Measurements from ENCODE around the gene NRXN2.

Gene NRXN2

GRCh38 chr11:64622681-64623080, 100.3 kb downstream of the NRXN2 start:
- H3K9me3 ChIP-seq, result no peaks in the 10 kb centered on the region
- in situ Hi-C loops (cut with MboI; ENCODE audit: low sequenced_read_pairs), result no loop called here
- H3K27me3 ChIP-seq (ENCODE audit: low read depth), result no peaks in the 10 kb centered on the region
- H3K4me1 ChIP-seq, result no peaks in the 10 kb centered on the region
- no peak for DNase-seq (ENCODE audit: low spot score in 2 of 2)
- no peak overlapping the region for H3K4me3 ChIP-seq
- no peaks in the 10 kb centered on the region for H3K36me3 ChIP-seq (replicated peaks)

DNA sequence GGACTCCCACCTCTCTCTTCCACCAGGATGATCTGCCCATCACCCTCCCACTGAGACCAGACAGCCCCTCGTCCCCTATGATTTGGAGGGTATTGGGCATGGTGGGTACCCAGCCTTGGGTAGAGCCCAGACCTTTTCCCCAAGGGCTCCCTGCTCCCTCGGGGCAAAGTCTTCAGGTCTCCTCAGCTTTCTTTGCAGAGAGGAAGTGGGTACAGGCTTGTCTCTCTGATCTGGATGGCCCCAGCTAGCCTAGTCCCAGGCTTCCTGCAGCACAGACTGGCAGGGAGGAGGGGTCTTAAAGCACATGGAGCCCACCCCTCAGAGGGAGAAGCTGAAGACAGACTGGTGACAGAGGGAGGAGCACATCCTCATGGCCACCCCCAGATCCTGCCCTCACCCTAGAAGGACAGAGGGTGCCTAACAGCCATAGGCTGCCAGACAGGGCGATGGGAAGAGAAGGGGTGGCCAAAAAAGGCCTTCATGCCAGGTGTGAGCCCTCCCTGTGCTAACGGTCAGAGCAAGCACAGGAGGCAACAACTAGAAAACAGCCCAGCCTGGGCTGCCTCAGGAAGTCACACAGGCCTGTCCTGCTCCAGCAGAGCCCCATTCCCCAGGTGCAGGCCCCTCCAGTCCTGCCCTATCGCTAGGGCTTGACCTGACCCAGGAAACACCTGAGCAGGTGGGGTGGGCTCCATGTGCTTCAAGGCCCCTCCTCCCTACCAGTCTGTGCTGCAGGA, 101.5 kb downstream of the NRXN2 start:
- no peaks in the 10 kb centered on the region for H3K27me3 ChIP-seq (ENCODE audit: low read depth)
- no peaks in the 10 kb centered on the region for H3K4me1 ChIP-seq
- no peak for DNase-seq (ENCODE audit: low spot score in 2 of 2)
- no peaks in the 10 kb centered on the region for H3K36me3 ChIP-seq (replicated peaks)
- in situ Hi-C loops (cut with MboI; ENCODE audit: low sequenced_read_pairs), result no loop called here
- no peak overlapping the region for H3K4me3 ChIP-seq
- H3K9me3 ChIP-seq, result no peaks in the 10 kb centered on the region

GRCh38 chr11:64620381-64620971, 102.5 kb downstream of the NRXN2 start:
- in situ Hi-C loops (cut with MboI; ENCODE audit: low sequenced_read_pairs), result no loop called here

GRCh38 chr11:64619811-64620380, 103.1 kb downstream of the NRXN2 start:
- Histone ChIP-seq H3K4me1 (no peaks in the 10 kb centered on the region), H3K9me3 (no peaks in the 10 kb centered on the region), H3K4me3 (no peak overlapping the region), H3K27me3 (ENCODE audit: low read depth) (no peaks in the 10 kb centered on the region), H3K36me3 (replicated peaks) (no peaks in the 10 kb centered on the region)
- in situ Hi-C loops (cut with MboI; ENCODE audit: low sequenced_read_pairs), result no loop called here
- DNase-seq (ENCODE audit: low spot score in 2 of 2), result peak in 1 of 2 experiments; percentile 25

More at GRCh38 chr11:64620381-64620971, 102.5 kb downstream of the NRXN2 start:
- no peaks in the 10 kb centered on the region for H3K36me3 ChIP-seq (replicated peaks)
- no peaks in the 10 kb centered on the region for H3K9me3 ChIP-seq
- H3K27me3 ChIP-seq (ENCODE audit: low read depth), result no peaks in the 10 kb centered on the region
- H3K4me3 ChIP-seq, result no peak overlapping the region
- DNase-seq (ENCODE audit: low spot score in 2 of 2), result peak in 1 of 2 experiments; percentile 31
- H3K4me1 ChIP-seq, result no peaks in the 10 kb centered on the region

- in situ Hi-C loops (cut with MboI; ENCODE audit: low sequenced_read_pairs), result no loop called here
These were observed 103.8 kb downstream of the NRXN2 start for GRCh38 chr11:64619196-64619595.

GRCh38 chr11:64616817-64617216, 106.2 kb downstream of the NRXN2 start:
- in situ Hi-C loops (cut with MboI; ENCODE audit: low sequenced_read_pairs), result no loop called here
- no peak overlapping the region for H3K4me3 ChIP-seq
- no peaks in the 10 kb centered on the region for H3K27me3 ChIP-seq (ENCODE audit: low read depth)
- no peak for DNase-seq (ENCODE audit: low spot score in 2 of 2)
- no peaks in the 10 kb centered on the region for H3K36me3 ChIP-seq (replicated peaks)
- no peaks in the 10 kb centered on the region for H3K4me1 ChIP-seq
- H3K9me3 ChIP-seq, result no peaks in the 10 kb centered on the region

More at GRCh38 chr11:64619196-64619595, 103.8 kb downstream of the NRXN2 start:
- Histone ChIP-seq H3K9me3 (no peaks in the 10 kb centered on the region), H3K27me3 (ENCODE audit: low read depth) (no peaks in the 10 kb centered on the region), H3K36me3 (replicated peaks) (no peaks in the 10 kb centered on the region), H3K4me1 (no peaks in the 10 kb centered on the region), H3K4me3 (no peak overlapping the region)
- no peak for DNase-seq (ENCODE audit: low spot score in 2 of 2)

GRCh38 chr11:64614917-64615316, 108.1 kb downstream of the NRXN2 start:
- DNase-seq (ENCODE audit: low spot score in 2 of 2), result no peak
- H3K4me1 ChIP-seq, result no peaks in the 10 kb centered on the region

DNA sequence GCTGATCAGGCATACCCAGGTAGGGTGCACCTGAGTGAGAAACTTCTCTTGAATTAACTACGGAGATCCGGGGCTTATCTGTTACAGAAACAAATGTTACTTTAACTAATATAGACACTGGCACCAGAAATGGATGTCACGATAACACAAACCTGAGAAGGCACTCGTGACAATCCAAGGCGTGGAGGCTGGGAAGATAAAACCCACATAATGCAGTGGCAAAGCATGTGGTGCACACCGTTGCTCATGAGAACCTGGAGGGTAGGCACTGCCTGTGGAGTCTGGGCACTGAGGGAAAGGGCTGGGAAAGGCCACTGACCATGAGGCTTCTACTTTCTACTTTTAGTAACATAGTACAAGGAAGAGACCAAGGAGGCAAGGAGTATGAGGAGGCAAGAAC, 109.3 kb downstream of the NRXN2 start:
- no peaks in the 10 kb centered on the region for H3K36me3 ChIP-seq (replicated peaks)
- in situ Hi-C loops (cut with MboI; ENCODE audit: low sequenced_read_pairs), result no loop called here
- no peak for DNase-seq (ENCODE audit: low spot score in 2 of 2)
- H3K4me1 ChIP-seq, result no peaks in the 10 kb centered on the region
- H3K4me3 ChIP-seq, result no peak overlapping the region
- H3K9me3 ChIP-seq, result no peaks in the 10 kb centered on the region
- no peaks in the 10 kb centered on the region for H3K27me3 ChIP-seq (ENCODE audit: low read depth)

More at GRCh38 chr11:64614917-64615316, 108.1 kb downstream of the NRXN2 start:
- Histone ChIP-seq H3K9me3 (no peaks in the 10 kb centered on the region), H3K27me3 (ENCODE audit: low read depth) (no peaks in the 10 kb centered on the region), H3K36me3 (replicated peaks) (no peaks in the 10 kb centered on the region), H3K4me3 (no peak overlapping the region)
- in situ Hi-C loops (cut with MboI; ENCODE audit: low sequenced_read_pairs), result no loop called here

- Histone ChIP-seq H3K4me3 (no peak overlapping the region), H3K27me3 (ENCODE audit: low read depth) (no peaks in the 10 kb centered on the region), H3K36me3 (replicated peaks) (no peaks in the 10 kb centered on the region), H3K9me3 (no peaks in the 10 kb centered on the region), H3K4me1 (no peaks in the 10 kb centered on the region)
- no peak for DNase-seq (ENCODE audit: low spot score in 2 of 2)
- in situ Hi-C loops (cut with MboI; ENCODE audit: low sequenced_read_pairs), result no loop called here
These were observed 110.9 kb downstream of the NRXN2 start for GRCh38 chr11:64611869-64612646.

GRCh38 chr11:64611176-64611575, 111.8 kb downstream of the NRXN2 start:
- no peaks in the 10 kb centered on the region for H3K9me3 ChIP-seq
- DNase-seq (ENCODE audit: low spot score in 2 of 2), result no peak
- no peaks in the 10 kb centered on the region for H3K36me3 ChIP-seq (replicated peaks)
- in situ Hi-C loops (cut with MboI; ENCODE audit: low sequenced_read_pairs), result no loop called here
- no peak overlapping the region for H3K4me3 ChIP-seq
- no peaks in the 10 kb centered on the region for H3K4me1 ChIP-seq
- H3K27me3 ChIP-seq (ENCODE audit: low read depth), result no peaks in the 10 kb centered on the region

DNA sequence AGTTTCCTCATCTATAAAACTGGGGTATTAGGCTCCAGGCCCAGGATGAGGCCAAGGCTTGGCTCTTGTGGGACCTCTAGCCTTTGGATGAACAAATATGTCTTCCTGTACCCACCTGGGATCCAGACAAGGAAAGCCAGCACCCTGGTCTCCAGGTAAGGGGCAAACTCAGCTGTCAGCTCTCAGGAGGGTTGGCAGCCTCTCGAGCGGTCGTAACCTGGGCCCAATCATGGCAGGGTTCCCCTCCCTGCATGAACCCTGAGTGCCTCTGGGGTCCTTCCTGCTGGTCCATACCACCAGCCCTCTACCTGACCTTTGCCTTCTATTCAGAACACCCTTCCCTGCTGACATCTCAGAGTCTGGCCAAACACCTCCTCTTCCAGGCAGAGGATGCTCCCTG, 112.4 kb downstream of the NRXN2 start:
- Histone ChIP-seq H3K4me1 (no peaks in the 10 kb centered on the region), H3K9me3 (no peaks in the 10 kb centered on the region), H3K27me3 (ENCODE audit: low read depth) (no peaks in the 10 kb centered on the region), H3K4me3 (no peak overlapping the region), H3K36me3 (replicated peaks) (no peaks in the 10 kb centered on the region)
- in situ Hi-C loops (cut with MboI; ENCODE audit: low sequenced_read_pairs), result no loop called here
- DNase-seq (ENCODE audit: low spot score in 2 of 2), result no peak

GRCh38 chr11:64609436-64610047, 113.5 kb downstream of the NRXN2 start:
- H3K4me1 ChIP-seq, result no peaks in the 10 kb centered on the region
- no peak overlapping the region for H3K4me3 ChIP-seq
- in situ Hi-C loops (cut with MboI; ENCODE audit: low sequenced_read_pairs), result no loop called here
- H3K27me3 ChIP-seq (ENCODE audit: low read depth), result no peaks in the 10 kb centered on the region
- DNase-seq (ENCODE audit: low spot score in 2 of 2), result no peak
- no peaks in the 10 kb centered on the region for H3K9me3 ChIP-seq
- H3K36me3 ChIP-seq (replicated peaks), result no peaks in the 10 kb centered on the region

- Histone ChIP-seq H3K36me3 (replicated peaks) (no peaks in the 10 kb centered on the region), H3K4me3 (no peak overlapping the region), H3K4me1 (no peaks in the 10 kb centered on the region), H3K9me3 (no peaks in the 10 kb centered on the region), H3K27me3 (ENCODE audit: low read depth) (no peaks in the 10 kb centered on the region)
- in situ Hi-C loops (cut with MboI; ENCODE audit: low sequenced_read_pairs), result no loop called here
- DNase-seq (ENCODE audit: low spot score in 2 of 2), result no peak
These were observed 114.4 kb downstream of the NRXN2 start for GRCh38 chr11:64608636-64609035.

Measured in HAP-1 (cell line).